HL-60 (cell line): ENCODE data around the gene SUN1.

Experiments
- DNase-seq, 2 experiments: peaks; one replicate each; pipeline ENCODE4 v3.0.0-alpha.2; 2010 to 2020; ENCODE audit warnings: low read depth in 1 of 2, low spot score in 1 of 2
- H3K27ac ChIP-seq: fragments of 250-450 bp; sonication (Bioruptor Pico); replicated peaks from 2 replicates; pipeline ENCODE4 v1.5.1; 2020; ENCODE audit warnings: mild to moderate bottlenecking, moderate library complexity
- H3K27me3 ChIP-seq: fragments of 250-450 bp; sonication (Bioruptor Pico); 2 replicates; pipeline ENCODE4 v1.5.1; 2021; ENCODE audit warnings: mild to moderate bottlenecking, moderate library complexity; ENCODE audit not compliant: insufficient read depth, poor library complexity, severe bottlenecking
- H3K4me3 ChIP-seq: replicated peaks from 2 replicates; pipeline ENCODE4 v1.5.1; 2011; ENCODE audit warnings: mild to moderate bottlenecking, control low read depth, low read length; ENCODE audit not compliant: insufficient read depth
- CTCF ChIP-seq: IDR thresholded peaks from one replicate; pipeline ENCODE4 v1.5.1; 2011; ENCODE audit warnings: low read length, control low read depth, inconsistent platforms; ENCODE audit not compliant: insufficient read depth
- GABPA ChIP-seq: IDR thresholded peaks from 2 replicates; pipeline ENCODE4 v1.6.1; 2012; ENCODE audit warnings: low read depth
- POLR2AphosphoS5 ChIP-seq: IDR thresholded peaks from 2 replicates; pipeline ENCODE4 v1.6.1; 2012; ENCODE audit warnings: low read depth
- REST ChIP-seq: IDR thresholded peaks from 2 replicates; pipeline ENCODE4 v1.6.1; 2012; ENCODE audit warnings: low read depth; ENCODE audit not compliant: insufficient replicate concordance
- SPI1 ChIP-seq: IDR thresholded peaks from 2 replicates; pipeline ENCODE4 v1.6.1; 2012; ENCODE audit warnings: low read depth, mild to moderate bottlenecking, borderline replicate concordance

The SUN1 gene

GRCh38 chr7:832968-833424 lies 720 bp downstream of the SUN1 start:
- TF ChIP-seq GABPA (no peak), REST (no peak)
- no peak overlapping the region for H3K4me3 ChIP-seq
- no peak overlapping the region for H3K27ac ChIP-seq
- no peak for DNase-seq
- H3K27me3 ChIP-seq: no peaks in the 10 kb centered on the region

- no peak for DNase-seq
- Histone ChIP-seq H3K27me3 (no peaks in the 10 kb centered on the region), H3K27ac (no peak overlapping the region), H3K4me3 (no peak overlapping the region)
- TF ChIP-seq CTCF: no peak
- no peak for TF ChIP-seq REST
- TF ChIP-seq GABPA: no peak
- no peak for TF ChIP-seq SPI1
- no peak for TF ChIP-seq POLR2AphosphoS5
Measured at GRCh38 chr7:833601-834258, 1.5 kb downstream of the SUN1 start.

- H3K27ac ChIP-seq: no peak overlapping the region
- no peak overlapping the region for H3K4me3 ChIP-seq
- H3K27me3 ChIP-seq: no peaks in the 10 kb centered on the region
- no peak for TF ChIP-seq GABPA
- no peak for DNase-seq
Measured at GRCh38 chr7:834277-834676, 2.0 kb downstream of the SUN1 start.

- Histone ChIP-seq H3K27ac (no peak overlapping the region), H3K4me3 (no peak overlapping the region), H3K27me3 (no peaks in the 10 kb centered on the region)
- DNase-seq: no peak
- TF ChIP-seq POLR2AphosphoS5: no peak
- no peak for TF ChIP-seq REST
- TF ChIP-seq GABPA: no peak
- no peak for TF ChIP-seq CTCF
- no peak for TF ChIP-seq SPI1
Measured at GRCh38 chr7:835021-835420, 2.7 kb downstream of the SUN1 start.
